OCI-LY1 (cell line): ENCODE results near the gene PDE6G.

Source experiments
- CTCF ChIP-seq: fragments of 200-600 bp; sonication (generic), shearing (Covaris generic); IDR thresholded peaks from 2 replicates; pipeline ENCODE4 v1.5.1; 2017; ENCODE audit warnings: mild to moderate bottlenecking, antibody characterized with exemption, low read length, moderate library complexity, mixed read lengths
- EZH2 ChIP-seq: fragments of 200-600 bp; sonication (generic), shearing (Covaris generic); IDR thresholded peaks from 2 replicates; pipeline ENCODE4 v1.8.0; 2017; ENCODE audit warnings: borderline replicate concordance, mixed run types, mild to moderate bottlenecking, antibody characterized with exemption, low read length, moderate library complexity, mixed read lengths

DNA sequence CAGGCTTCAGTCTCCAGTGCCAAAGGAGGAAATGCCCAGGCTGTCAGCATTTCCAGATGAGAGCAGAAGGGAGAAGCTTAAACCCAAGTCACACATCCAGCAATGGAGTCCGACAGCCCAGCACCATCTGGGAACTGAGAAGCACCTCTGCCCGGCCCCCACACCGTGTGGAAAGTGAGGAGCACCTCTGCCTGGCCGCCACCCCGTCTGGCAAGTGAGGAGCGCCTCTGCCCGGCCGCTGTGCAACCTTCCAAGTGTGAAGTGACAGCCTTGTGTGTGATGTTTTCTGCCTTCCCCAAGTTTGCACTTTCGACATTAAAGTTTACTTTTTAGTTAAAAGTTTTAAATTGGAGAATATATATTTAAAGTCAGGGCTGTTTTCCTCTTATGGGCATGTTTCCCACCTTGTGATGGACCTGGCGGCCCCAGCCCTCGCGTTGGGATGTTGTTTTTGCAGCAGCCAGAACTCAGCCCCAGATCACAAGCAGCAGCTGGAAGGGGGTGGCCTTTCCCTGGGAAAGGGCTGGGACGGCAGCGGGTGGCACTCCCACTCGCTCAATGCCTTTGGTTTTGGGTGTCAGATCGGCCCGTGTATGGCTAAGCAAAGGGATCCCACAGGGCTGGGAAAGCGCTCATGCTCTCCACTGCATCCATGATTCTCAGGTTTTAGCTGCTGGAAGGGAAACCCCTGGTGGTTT, 17.4 kb upstream of the PDE6G start:
- TF ChIP-seq CTCF: no peak
- no peak for TF ChIP-seq EZH2
